ENCODE results near the gene GNAQ. TPM values are rescaled to one million over a fixed set of nuclear protein-coding genes. Genes with fewer than 3 reads are reported as not detected.

Gene GNAQ
- total and polyA plus RNA-seq, 2 donors (not counting 1 experiment from before 2014, with no cell fraction given): 30.4 to 74.3 TPM

DNA sequence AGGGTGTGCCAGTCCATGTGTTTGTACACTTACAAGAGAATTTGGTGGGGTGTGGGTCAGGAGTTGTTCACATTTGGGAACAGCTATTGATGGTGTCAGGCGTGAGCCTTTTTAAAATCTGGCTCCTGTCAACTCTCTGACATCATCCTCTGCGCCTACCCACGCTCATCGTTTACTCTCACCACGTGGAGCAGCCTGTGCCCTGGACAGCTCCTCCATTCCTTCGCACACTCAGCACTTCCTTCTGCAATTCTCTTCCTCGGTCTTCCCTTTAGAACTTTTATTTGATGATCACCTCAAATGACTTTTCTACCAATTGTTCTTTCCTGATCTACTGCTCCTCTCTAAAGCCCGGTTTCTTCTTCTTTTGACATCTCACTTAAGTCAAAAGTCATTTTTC lies 42.1 kb upstream of the GNAQ start:
- H4K20me1 ChIP-seq (ENCODE audit: control insufficient read depth, extremely low read depth, insufficient read depth, low read length): no peaks in the 10 kb centered on the region
- TF ChIP-seq, protein P1, sequence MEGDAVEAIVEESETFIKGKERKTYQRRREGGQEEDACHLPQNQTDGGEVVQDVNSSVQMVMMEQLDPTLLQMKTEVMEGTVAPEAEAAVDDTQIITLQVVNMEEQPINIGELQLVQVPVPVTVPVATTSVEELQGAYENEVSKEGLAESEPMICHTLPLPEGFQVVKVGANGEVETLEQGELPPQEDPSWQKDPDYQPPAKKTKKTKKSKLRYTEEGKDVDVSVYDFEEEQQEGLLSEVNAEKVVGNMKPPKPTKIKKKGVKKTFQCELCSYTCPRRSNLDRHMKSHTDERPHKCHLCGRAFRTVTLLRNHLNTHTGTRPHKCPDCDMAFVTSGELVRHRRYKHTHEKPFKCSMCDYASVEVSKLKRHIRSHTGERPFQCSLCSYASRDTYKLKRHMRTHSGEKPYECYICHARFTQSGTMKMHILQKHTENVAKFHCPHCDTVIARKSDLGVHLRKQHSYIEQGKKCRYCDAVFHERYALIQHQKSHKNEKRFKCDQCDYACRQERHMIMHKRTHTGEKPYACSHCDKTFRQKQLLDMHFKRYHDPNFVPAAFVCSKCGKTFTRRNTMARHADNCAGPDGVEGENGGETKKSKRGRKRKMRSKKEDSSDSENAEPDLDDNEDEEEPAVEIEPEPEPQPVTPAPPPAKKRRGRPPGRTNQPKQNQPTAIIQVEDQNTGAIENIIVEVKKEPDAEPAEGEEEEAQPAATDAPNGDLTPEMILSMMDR (conservative IDR thresholded peaks at IDR 0.05 in 1 of 2, IDR thresholded peaks at IDR 0.05 in 1 of 2; ENCODE audit: low read depth in 1 of 2, low read length in 2 of 2): no peak
- TF ChIP-seq EZH2 (IDR thresholded peaks at IDR 0.05; ENCODE audit: low read length, missing control alignments): no peak
- no peak overlapping the region for H2AFZ ChIP-seq (ENCODE audit: low read length)
- no peak overlapping the region for H3K27ac ChIP-seq (ENCODE audit: insufficient read depth, low read length)
- no peaks in the 10 kb centered on the region for H3K9me3 ChIP-seq (ENCODE audit: control insufficient read depth, insufficient read depth, low read depth, low read length)
- no peak overlapping the region for H3K4me2 ChIP-seq (ENCODE audit: extremely low read depth, insufficient read depth, low read length)
- H3K4me3 ChIP-seq (replicated peaks in 1 of 4; ENCODE audit: control extremely low read depth in 1 of 4, insufficient read depth in 1 of 4, low read depth in 3 of 4, low read length in 4 of 4): no peak overlapping the region
- no peaks in the 10 kb centered on the region for H3K79me2 ChIP-seq (ENCODE audit: control insufficient read depth, insufficient read depth, low read length)
- no peaks in the 10 kb centered on the region for H3K27me3 ChIP-seq (ENCODE audit: control insufficient read depth, insufficient read depth, low read length)
- DNase-seq (ENCODE audit: low read depth in 2 of 2): no peak
- H3K4me1 ChIP-seq (ENCODE audit: control insufficient read depth, extremely low read depth, insufficient read depth, low read length): no peaks in the 10 kb centered on the region
- H3K9ac ChIP-seq (ENCODE audit: insufficient read depth, low read length): no peak overlapping the region
- H3K36me3 ChIP-seq (ENCODE audit: control insufficient read depth, insufficient read depth, low read length): no peaks in the 10 kb centered on the region

DNA sequence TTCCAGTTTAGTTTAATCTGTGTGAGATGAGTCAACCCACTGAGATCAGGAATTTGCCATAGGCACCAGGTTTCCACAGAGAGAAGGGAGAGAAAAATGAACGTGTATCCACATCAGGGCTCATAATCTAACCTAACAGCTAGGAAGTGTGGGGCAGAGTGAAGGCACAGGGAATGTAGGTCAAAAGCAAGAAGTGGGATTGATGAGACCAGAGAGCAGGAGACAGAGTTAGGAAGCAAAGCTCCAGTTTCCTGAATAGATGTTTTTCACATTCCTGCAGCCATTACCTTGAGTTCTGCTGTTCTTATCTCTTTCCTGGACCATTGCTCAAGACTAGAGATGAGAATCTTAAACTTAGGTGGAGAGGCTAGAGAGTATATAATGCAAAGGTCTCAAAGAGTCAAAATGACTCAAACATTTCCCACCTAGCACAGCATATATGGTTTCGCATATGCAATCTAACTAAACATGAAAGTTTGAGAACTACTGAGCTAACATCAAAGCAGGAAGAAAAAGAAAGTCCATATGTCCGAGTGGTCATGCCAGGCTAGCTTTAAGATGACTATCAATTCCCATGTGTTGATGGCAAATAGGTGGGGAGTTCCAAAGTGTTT lies 41.1 kb upstream of the GNAQ start:
- Histone ChIP-seq H3K27ac (ENCODE audit: insufficient read depth, low read length) (no peak overlapping the region), H3K27me3 (ENCODE audit: control insufficient read depth, insufficient read depth, low read length) (no peaks in the 10 kb centered on the region), H3K4me1 (ENCODE audit: control insufficient read depth, extremely low read depth, insufficient read depth, low read length) (no peaks in the 10 kb centered on the region), H2AFZ (ENCODE audit: low read length) (no peak overlapping the region), H3K4me2 (ENCODE audit: extremely low read depth, insufficient read depth, low read length) (no peak overlapping the region), H3K9me3 (ENCODE audit: control insufficient read depth, insufficient read depth, low read depth, low read length) (no peaks in the 10 kb centered on the region), H4K20me1 (ENCODE audit: control insufficient read depth, extremely low read depth, insufficient read depth, low read length) (no peaks in the 10 kb centered on the region), H3K9ac (ENCODE audit: insufficient read depth, low read length) (no peak overlapping the region), H3K79me2 (ENCODE audit: control insufficient read depth, insufficient read depth, low read length) (no peaks in the 10 kb centered on the region), H3K4me3 (replicated peaks in 1 of 4; ENCODE audit: control extremely low read depth in 1 of 4, insufficient read depth in 1 of 4, low read depth in 3 of 4, low read length in 4 of 4) (no peak overlapping the region), H3K36me3 (ENCODE audit: control insufficient read depth, insufficient read depth, low read length) (no peaks in the 10 kb centered on the region)
- TF ChIP-seq EZH2 (IDR thresholded peaks at IDR 0.05; ENCODE audit: low read length, missing control alignments): no peak
- TF ChIP-seq, protein P1 (conservative IDR thresholded peaks at IDR 0.05 in 1 of 2, IDR thresholded peaks at IDR 0.05 in 1 of 2; ENCODE audit: low read depth in 1 of 2, low read length in 2 of 2): no peak
- no peak for DNase-seq (ENCODE audit: low read depth in 2 of 2)

DNA sequence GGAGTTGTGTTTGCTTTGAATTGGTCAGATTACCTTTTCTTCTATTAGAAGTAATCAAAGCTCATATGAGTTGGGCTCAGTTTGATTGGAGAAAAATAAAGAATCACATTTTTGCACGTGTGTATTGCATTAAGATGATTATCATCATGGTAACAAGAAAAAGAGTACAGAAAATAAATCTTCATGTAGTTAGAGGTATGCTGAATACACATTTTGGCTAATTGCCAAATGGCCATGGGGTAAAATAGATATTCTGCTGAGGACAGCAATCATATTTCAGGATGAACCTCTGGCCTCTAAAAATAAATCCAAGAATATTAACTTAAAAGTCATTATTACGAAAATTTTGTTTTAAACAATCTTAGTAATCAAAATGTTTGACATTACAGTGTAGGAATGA lies 38.9 kb upstream of the GNAQ start:
- Histone ChIP-seq H3K4me1 (ENCODE audit: control insufficient read depth, extremely low read depth, insufficient read depth, low read length) (no peaks in the 10 kb centered on the region), H3K36me3 (ENCODE audit: control insufficient read depth, insufficient read depth, low read length) (no peaks in the 10 kb centered on the region), H3K27ac (ENCODE audit: insufficient read depth, low read length) (no peak overlapping the region), H3K4me3 (replicated peaks in 1 of 4; ENCODE audit: control extremely low read depth in 1 of 4, insufficient read depth in 1 of 4, low read depth in 3 of 4, low read length in 4 of 4) (no peak overlapping the region), H3K4me2 (ENCODE audit: extremely low read depth, insufficient read depth, low read length) (no peak overlapping the region), H3K9me3 (ENCODE audit: control insufficient read depth, insufficient read depth, low read depth, low read length) (no peaks in the 10 kb centered on the region), H3K79me2 (ENCODE audit: control insufficient read depth, insufficient read depth, low read length) (no peaks in the 10 kb centered on the region), H2AFZ (ENCODE audit: low read length) (no peak overlapping the region), H3K27me3 (ENCODE audit: control insufficient read depth, insufficient read depth, low read length) (no peaks in the 10 kb centered on the region), H4K20me1 (ENCODE audit: control insufficient read depth, extremely low read depth, insufficient read depth, low read length) (no peaks in the 10 kb centered on the region), H3K9ac (ENCODE audit: insufficient read depth, low read length) (no peak overlapping the region)
- TF ChIP-seq, protein P1 (conservative IDR thresholded peaks at IDR 0.05 in 1 of 2, IDR thresholded peaks at IDR 0.05 in 1 of 2; ENCODE audit: low read depth in 1 of 2, low read length in 2 of 2): no peak
- TF ChIP-seq EZH2 (IDR thresholded peaks at IDR 0.05; ENCODE audit: low read length, missing control alignments): no peak
- no peak for DNase-seq (ENCODE audit: low read depth in 2 of 2)

Data from fibroblast of lung (primary cell).